B cell (primary cell): ENCODE data around the gene LRRC70. TPM values are rescaled to one million over a fixed set of nuclear protein-coding genes. Genes with fewer than 3 reads are reported as not detected.

ENCODE experiments used
- ATAC-seq: fragments of 200-7000 bp; cut with Tn5 transposase; one replicate; pipeline ENCODE4 v1.10.0; 2021; ENCODE audit warnings: low read depth, mild to moderate bottlenecking, moderate number of reproducible peaks, moderate library complexity
- CTCF ChIA-PET: fragments of 350-600 bp; sonication (Branson Sonifier 250); formaldehyde crosslinking; loops from one replicate; lab custom pipeline; 2021; ENCODE audit warnings: antibody characterized with exemption, inconsistent platforms; lab: Charles Lee
- POLR2A ChIA-PET: fragments of 350-600 bp; sonication (Branson Sonifier 250); formaldehyde crosslinking; loops from one replicate; lab custom pipeline; 2021; ENCODE audit warnings: antibody characterized with exemption; lab: Charles Lee
- DNase-seq: peaks from one replicate; pipeline ENCODE4 v3.0.0; 2013
- H2AFZ ChIP-seq: 2 replicates; pipeline ENCODE4 v1.6.1; 2012; ENCODE audit warnings: mild to moderate bottlenecking, low read depth, low read length; ENCODE audit not compliant: insufficient read depth, poor library complexity, severe bottlenecking
- H3K27ac ChIP-seq, 2 donors: 1 replicate in 1 of 2; 2 replicates in 1 of 2; pipeline ENCODE4 v1.5.1; 2012 to 2013; ENCODE audit warnings: low read length in 2 of 2, mild to moderate bottlenecking in 2 of 2, moderate library complexity in 1 of 2
- H3K27me3 ChIP-seq, 4 experiments: fragments of 200-600 bp in 1 of 4; sonication (generic) in 1 of 4; replicated peaks in 1 of 4; 1 replicate in 2 of 4; 2 replicates in 2 of 4; pipeline versions ENCODE4 v1.6.1 to v1.7.0; 2013 to 2016; ENCODE audit warnings: low read length in 3 of 4, mild to moderate bottlenecking in 2 of 4, mixed read lengths in 1 of 4, moderate library complexity in 1 of 4; ENCODE audit not compliant: insufficient read depth in 4 of 4, control insufficient read depth in 3 of 4; ENCODE audit errors: control extremely low read depth in 1 of 4
- H3K36me3 ChIP-seq, 2 experiments: replicated peaks in 1 of 2; 1 replicate in 1 of 2; 2 replicates in 1 of 2; pipeline versions ENCODE4 v1.6.1 to v1.7.1; 2013; ENCODE audit warnings: low read length in 1 of 2; ENCODE audit not compliant: insufficient read depth in 2 of 2, control insufficient read depth in 1 of 2; ENCODE audit errors: control extremely low read depth in 1 of 2, extremely low read depth in 1 of 2
- H3K4me1 ChIP-seq, 2 donors: fragments of 200-600 bp in 1 of 2; sonication (generic) in 1 of 2; 1 replicate in 1 of 2; 2 replicates in 1 of 2; pipeline versions ENCODE4 v1.5.1 to v1.6.1; 2013 to 2017; ENCODE audit warnings: low read length in 2 of 2; ENCODE audit not compliant: control insufficient read depth in 2 of 2, insufficient read depth in 2 of 2
- H3K4me2 ChIP-seq: replicated peaks from 2 replicates; pipeline ENCODE3; 2012; ENCODE audit warnings: mild to moderate bottlenecking, low read depth, low read length; ENCODE audit not compliant: poor library complexity, severe bottlenecking
- H3K4me3 ChIP-seq, 5 experiments: fragments of 200-600 bp in 1 of 5; sonication (generic) in 1 of 5; 1 replicate in 3 of 5; 2 replicates in 2 of 5; pipeline versions ENCODE4 v1.5.1 to v1.7.0; 2011 to 2016; ENCODE audit warnings: low read length in 4 of 5, mild to moderate bottlenecking in 4 of 5, low read depth in 2 of 5, control low read depth in 1 of 5, moderate library complexity in 1 of 5; ENCODE audit not compliant: insufficient read depth in 1 of 5; ENCODE audit errors: control extremely low read depth in 1 of 5, extremely low read depth in 1 of 5
- H3K79me2 ChIP-seq: fragments of 200-600 bp; sonication (generic); one replicate; pipeline ENCODE4 v1.6.0; 2016; ENCODE audit warnings: low read length; ENCODE audit not compliant: control insufficient read depth, insufficient read depth
- H3K9ac ChIP-seq: fragments of 200-600 bp; sonication (generic); 2 replicates; pipeline ENCODE4 v1.6.1; 2017; ENCODE audit warnings: mild to moderate bottlenecking, low read length, moderate library complexity
- H3K9me3 ChIP-seq, 3 donors: one replicate each; pipeline versions ENCODE4 v1.6.1 to v1.7.1; 2013; ENCODE audit warnings: low read length in 2 of 3; ENCODE audit not compliant: control insufficient read depth in 2 of 3, insufficient read depth in 1 of 3; ENCODE audit errors: control extremely low read depth in 1 of 3
- H4K20me1 ChIP-seq: 2 replicates; pipeline ENCODE4 v1.6.0; 2012; ENCODE audit warnings: mild to moderate bottlenecking, low read length; ENCODE audit not compliant: insufficient read depth, control insufficient read depth, poor library complexity, severe bottlenecking
- H3K27ac Mint-ChIP-seq: one replicate; pipeline ENCODE4 v1.8.0; 2021; ENCODE audit warnings: mixed read lengths
- H3K27me3 Mint-ChIP-seq: one replicate; pipeline ENCODE4 v1.8.0; 2021; ENCODE audit warnings: mixed read lengths
- H3K4me1 Mint-ChIP-seq: one replicate; pipeline ENCODE4 v1.8.0; 2021; ENCODE audit warnings: mixed read lengths
- H3K4me3 Mint-ChIP-seq: one replicate; pipeline ENCODE4 v1.8.0; 2021; ENCODE audit warnings: mixed read lengths
- H3K9me3 Mint-ChIP-seq: one replicate; pipeline ENCODE4 v1.8.0; 2022; ENCODE audit warnings: mixed read lengths; ENCODE audit not compliant: insufficient read depth
- EZH2 ChIP-seq: IDR thresholded peaks from 2 replicates; pipeline ENCODE4 v1.6.1; 2012; ENCODE audit warnings: borderline replicate concordance, low read depth, mild to moderate bottlenecking, moderate library complexity, low read length; ENCODE audit not compliant: insufficient read depth, poor library complexity, severe bottlenecking
- WGBS: methylation state at CpG from one replicate; pipeline ENCODE4 v1.1.5; 2013; ENCODE audit warnings: missing lambda C conversion rate; ENCODE audit not compliant: insufficient coverage; 5-methylcytosine and 5-hydroxymethylcytosine counted together
- intact Hi-C: fragments of 100-400 bp; cut with micrococcal nuclease; formaldehyde crosslinking; loops from one replicate; pipeline ENCODE4 v1.10.0; 2022
- polyA plus RNA-seq: library from polyadenylated mRNA; depleted of rRNA; stranded (reverse); fragments of >200 nt; gene quantifications from 2 replicates; pipeline ENCODE4 v1.2.3, GENCODE V29; 2012
- total RNA-seq, 2 donors: library from RNA; stranded (reverse); fragments of 120-200 nt in 1 of 2; gene quantifications; 1 replicate in 1 of 2; 2 replicates in 1 of 2; pipeline versions ENCODE4 v1.2.3 to v1.2.4, GENCODE V29; 2013 to 2022
- TF ChIP-seq, protein P1 (sequence below): fragments of 200-600 bp; IDR thresholded peaks from one replicate; pipeline ENCODE4 v1.8.0; 2022; ENCODE audit warnings: antibody characterized with exemption, mild to moderate bottlenecking

LRRC70 gene
- total and polyA plus RNA-seq, 2 donors (not counting 1 experiment from before 2014, with no cell fraction given), result 2.3 to 3.3 TPM

DNA sequence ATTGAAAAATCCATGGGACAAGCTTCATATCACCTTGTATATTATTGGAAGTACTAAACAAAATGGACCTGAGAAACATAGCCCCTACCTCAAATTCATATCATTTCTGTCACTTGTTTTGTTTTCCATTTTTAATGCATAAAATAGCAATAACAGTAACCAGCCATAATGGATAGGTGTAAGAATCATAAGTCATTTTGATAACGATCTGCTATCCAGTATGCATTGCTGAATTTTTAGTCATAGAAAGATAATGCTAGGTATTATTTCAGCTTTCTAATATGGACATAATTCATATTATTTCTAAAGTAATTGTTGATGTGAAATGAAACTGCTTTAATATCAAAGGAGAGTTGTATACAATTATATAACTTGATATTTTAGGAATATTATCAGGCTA is 1.1 kb upstream of the LRRC70 start:
- Histone ChIP-seq H3K4me2 (no peak overlapping the region), H3K4me3 (no peak overlapping the region), H3K79me2 (no peaks in the 10 kb centered on the region), H3K9ac (no peak overlapping the region), H2AFZ (no peak overlapping the region), H3K27me3 (no peaks in the 10 kb centered on the region), H3K27ac (no peak overlapping the region), H4K20me1 (no peaks in the 10 kb centered on the region), H3K9me3 (no peaks in the 10 kb centered on the region), H3K4me1 (peaks cover 0 to 7% of the 10 kb centered on the region in 2 donors), H3K36me3 (peaks cover 2 to 6% of the 10 kb centered on the region in 2 experiments)
- intact Hi-C loops, result no loop called here
- ATAC-seq, result no peak
- no peak for TF ChIP-seq EZH2
- TF ChIP-seq, protein P1, sequence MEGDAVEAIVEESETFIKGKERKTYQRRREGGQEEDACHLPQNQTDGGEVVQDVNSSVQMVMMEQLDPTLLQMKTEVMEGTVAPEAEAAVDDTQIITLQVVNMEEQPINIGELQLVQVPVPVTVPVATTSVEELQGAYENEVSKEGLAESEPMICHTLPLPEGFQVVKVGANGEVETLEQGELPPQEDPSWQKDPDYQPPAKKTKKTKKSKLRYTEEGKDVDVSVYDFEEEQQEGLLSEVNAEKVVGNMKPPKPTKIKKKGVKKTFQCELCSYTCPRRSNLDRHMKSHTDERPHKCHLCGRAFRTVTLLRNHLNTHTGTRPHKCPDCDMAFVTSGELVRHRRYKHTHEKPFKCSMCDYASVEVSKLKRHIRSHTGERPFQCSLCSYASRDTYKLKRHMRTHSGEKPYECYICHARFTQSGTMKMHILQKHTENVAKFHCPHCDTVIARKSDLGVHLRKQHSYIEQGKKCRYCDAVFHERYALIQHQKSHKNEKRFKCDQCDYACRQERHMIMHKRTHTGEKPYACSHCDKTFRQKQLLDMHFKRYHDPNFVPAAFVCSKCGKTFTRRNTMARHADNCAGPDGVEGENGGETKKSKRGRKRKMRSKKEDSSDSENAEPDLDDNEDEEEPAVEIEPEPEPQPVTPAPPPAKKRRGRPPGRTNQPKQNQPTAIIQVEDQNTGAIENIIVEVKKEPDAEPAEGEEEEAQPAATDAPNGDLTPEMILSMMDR, result no peak
- ChIA-PET CTCF (no interaction called here), POLR2A (no interaction called here)
- H3K4me1 Mint-ChIP-seq, result peaks cover 12% of the 10 kb centered on the region
- DNase-seq, result no peak
- no peaks in the 10 kb centered on the region for H3K27me3 Mint-ChIP-seq
- WGBS, result no CpG with 5 or more reads among the region's 1 CpG
- no peaks in the 10 kb centered on the region for H3K9me3 Mint-ChIP-seq
- no peak overlapping the region for H3K4me3 Mint-ChIP-seq
- no peak overlapping the region for H3K27ac Mint-ChIP-seq

DNA sequence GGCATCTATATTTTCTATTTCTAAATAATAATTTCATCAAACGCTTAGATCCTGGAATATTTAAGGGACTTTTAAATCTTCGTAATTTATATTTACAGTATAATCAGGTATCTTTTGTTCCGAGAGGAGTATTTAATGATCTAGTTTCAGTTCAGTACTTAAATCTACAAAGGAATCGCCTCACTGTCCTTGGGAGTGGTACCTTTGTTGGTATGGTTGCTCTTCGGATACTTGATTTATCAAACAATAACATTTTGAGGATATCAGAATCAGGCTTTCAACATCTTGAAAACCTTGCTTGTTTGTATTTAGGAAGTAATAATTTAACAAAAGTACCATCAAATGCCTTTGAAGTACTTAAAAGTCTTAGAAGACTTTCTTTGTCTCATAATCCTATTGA is 1.1 kb downstream of the LRRC70 start:
- no peak for DNase-seq
- no peaks in the 10 kb centered on the region for H4K20me1 ChIP-seq
- no peak overlapping the region for H3K4me2 ChIP-seq
- H3K9me3 ChIP-seq, result no peaks in the 10 kb centered on the region
- ATAC-seq, result no peak
- intact Hi-C loops, result no loop called here
- H3K36me3 ChIP-seq, result peaks cover 0 to 6% of the 10 kb centered on the region in 2 experiments
- Mint-ChIP-seq H3K27ac (no peak overlapping the region), H3K27me3 (no peaks in the 10 kb centered on the region), H3K9me3 (no peaks in the 10 kb centered on the region), H3K4me1 (peaks cover 8% of the 10 kb centered on the region), H3K4me3 (no peak overlapping the region)
- ChIA-PET CTCF (no interaction called here), POLR2A (no interaction called here)
- no peak overlapping the region for H3K4me3 ChIP-seq
- H3K79me2 ChIP-seq, result no peaks in the 10 kb centered on the region
- H3K9ac ChIP-seq, result no peak overlapping the region
- no CpG with 5 or more reads among the region's 5 CpGs for WGBS
- H3K4me1 ChIP-seq, result peaks cover 0 to 7% of the 10 kb centered on the region in 2 donors
- no peak overlapping the region for H3K27ac ChIP-seq
- TF ChIP-seq, protein P1, result no peak
- TF ChIP-seq EZH2, result no peak
- H3K27me3 ChIP-seq, result no peaks in the 10 kb centered on the region
- no peak overlapping the region for H2AFZ ChIP-seq
